DOHH2 (cell line): Measurements from ENCODE around the gene CAPN3.

Experiments used
- H3F3A ChIP-seq: fragments of 200-600 bp; sonication (generic), shearing (Covaris generic); 2 replicates; pipeline ENCODE4 v1.6.0; 2016; ENCODE audit warnings: antibody characterized with exemption, mild to moderate bottlenecking; ENCODE audit not compliant: control insufficient read depth, insufficient read depth
- H3K27ac ChIP-seq: fragments of 200-600 bp; sonication (generic); 2 replicates; pipeline ENCODE4 v1.5.1; 2014; ENCODE audit warnings: low read depth, mild to moderate bottlenecking, low read length, moderate library complexity
- H3K27me3 ChIP-seq: fragments of 200-600 bp; sonication (generic); 2 replicates; pipeline ENCODE4 v1.6.1; 2014; ENCODE audit warnings: mild to moderate bottlenecking, low read length, mixed read lengths; ENCODE audit not compliant: control insufficient read depth
- H3K36me3 ChIP-seq: fragments of 200-600 bp; sonication (generic); 2 replicates; pipeline ENCODE4 v1.6.1; 2014; ENCODE audit warnings: mild to moderate bottlenecking, low read length, moderate library complexity, mixed read lengths; ENCODE audit not compliant: control insufficient read depth
- H3K4me1 ChIP-seq: fragments of 200-600 bp; sonication (generic); 2 replicates; pipeline ENCODE4 v1.6.1; 2014; ENCODE audit warnings: mild to moderate bottlenecking, low read length, mixed read lengths; ENCODE audit not compliant: control insufficient read depth
- H3K4me2 ChIP-seq: fragments of 200-600 bp; sonication (generic); 2 replicates; pipeline ENCODE4 v1.6.0; 2014; ENCODE audit warnings: mild to moderate bottlenecking, low read length, moderate library complexity
- H3K4me3 ChIP-seq: fragments of 200-600 bp; sonication (generic); 2 replicates; pipeline ENCODE4 v1.5.1; 2014; ENCODE audit warnings: mild to moderate bottlenecking, low read length, mixed read lengths
- H3K79me2 ChIP-seq: fragments of 200-600 bp; sonication (generic); 2 replicates; pipeline ENCODE4 v1.6.1; 2014; ENCODE audit warnings: mild to moderate bottlenecking, low read length, mixed read lengths; ENCODE audit not compliant: control insufficient read depth
- H3K9me2 ChIP-seq: fragments of 200-600 bp; sonication (generic); replicated peaks from 2 replicates; pipeline ENCODE4 v1.6.1; 2014; ENCODE audit warnings: mild to moderate bottlenecking, low read length, mixed read lengths; ENCODE audit not compliant: control insufficient read depth
- H3K9me3 ChIP-seq: fragments of 200-600 bp; sonication (generic); 2 replicates; pipeline ENCODE4 v1.6.1; 2014; ENCODE audit warnings: antibody characterized with exemption, low read length, mixed read lengths; ENCODE audit not compliant: control insufficient read depth, insufficient read depth
- H4K20me1 ChIP-seq: fragments of 200-600 bp; sonication (generic); 2 replicates; pipeline ENCODE4 v1.6.0; 2014; ENCODE audit warnings: low read depth, mild to moderate bottlenecking, antibody characterized with exemption, low read length, moderate library complexity; ENCODE audit not compliant: control insufficient read depth, insufficient read depth
- EZH2phosphoT487 ChIP-seq: fragments of 200-600 bp; sonication (generic); IDR thresholded peaks from 2 replicates; pipeline ENCODE4 v1.6.1; 2017; ENCODE audit warnings: borderline replicate concordance, mild to moderate bottlenecking, antibody characterized with exemption, low read length, moderate library complexity, mixed read lengths
- TF ChIP-seq, protein P1 (sequence below): fragments of 200-600 bp; sonication (generic); IDR thresholded peaks from one replicate; pipeline ENCODE4 v1.5.1; 2014; ENCODE audit warnings: antibody characterized with exemption, mild to moderate bottlenecking, low read depth, low read length; ENCODE audit not compliant: poor library complexity, severe bottlenecking

The CAPN3 gene

DNA sequence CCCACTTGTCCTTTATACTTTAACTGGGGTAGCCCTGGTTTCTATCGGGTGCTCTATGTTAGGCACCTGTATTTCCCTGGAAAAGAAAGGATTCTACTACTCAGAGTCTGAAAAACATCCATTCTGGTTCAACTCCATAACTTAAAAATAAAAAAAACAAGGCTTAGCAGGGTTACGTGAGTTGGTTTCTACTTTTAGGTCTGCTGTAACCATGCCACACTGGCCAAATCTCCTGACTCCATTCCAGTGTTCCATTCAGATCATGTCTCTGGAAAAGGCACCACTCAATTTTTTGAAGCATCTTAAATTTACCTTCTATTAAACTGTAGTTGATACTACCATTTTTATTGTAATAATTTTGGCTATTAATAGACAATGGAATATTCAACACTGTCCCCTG lies 62.1 kb downstream of the CAPN3 start:
- Histone ChIP-seq H3K4me3 (no peak overlapping the region), H3K4me2 (no peak overlapping the region), H3F3A (no peaks in the 10 kb centered on the region), H3K9me3 (no peaks in the 10 kb centered on the region), H3K79me2 (no peaks in the 10 kb centered on the region), H4K20me1 (no peaks in the 10 kb centered on the region), H3K36me3 (peaks cover 71% of the 10 kb centered on the region), H3K9me2 (no peaks in the 10 kb centered on the region), H3K4me1 (no peaks in the 10 kb centered on the region), H3K27me3 (no peaks in the 10 kb centered on the region), H3K27ac (no peak overlapping the region)
- no peak for TF ChIP-seq EZH2phosphoT487
- TF ChIP-seq, protein P1, sequence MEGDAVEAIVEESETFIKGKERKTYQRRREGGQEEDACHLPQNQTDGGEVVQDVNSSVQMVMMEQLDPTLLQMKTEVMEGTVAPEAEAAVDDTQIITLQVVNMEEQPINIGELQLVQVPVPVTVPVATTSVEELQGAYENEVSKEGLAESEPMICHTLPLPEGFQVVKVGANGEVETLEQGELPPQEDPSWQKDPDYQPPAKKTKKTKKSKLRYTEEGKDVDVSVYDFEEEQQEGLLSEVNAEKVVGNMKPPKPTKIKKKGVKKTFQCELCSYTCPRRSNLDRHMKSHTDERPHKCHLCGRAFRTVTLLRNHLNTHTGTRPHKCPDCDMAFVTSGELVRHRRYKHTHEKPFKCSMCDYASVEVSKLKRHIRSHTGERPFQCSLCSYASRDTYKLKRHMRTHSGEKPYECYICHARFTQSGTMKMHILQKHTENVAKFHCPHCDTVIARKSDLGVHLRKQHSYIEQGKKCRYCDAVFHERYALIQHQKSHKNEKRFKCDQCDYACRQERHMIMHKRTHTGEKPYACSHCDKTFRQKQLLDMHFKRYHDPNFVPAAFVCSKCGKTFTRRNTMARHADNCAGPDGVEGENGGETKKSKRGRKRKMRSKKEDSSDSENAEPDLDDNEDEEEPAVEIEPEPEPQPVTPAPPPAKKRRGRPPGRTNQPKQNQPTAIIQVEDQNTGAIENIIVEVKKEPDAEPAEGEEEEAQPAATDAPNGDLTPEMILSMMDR = no peak

DNA sequence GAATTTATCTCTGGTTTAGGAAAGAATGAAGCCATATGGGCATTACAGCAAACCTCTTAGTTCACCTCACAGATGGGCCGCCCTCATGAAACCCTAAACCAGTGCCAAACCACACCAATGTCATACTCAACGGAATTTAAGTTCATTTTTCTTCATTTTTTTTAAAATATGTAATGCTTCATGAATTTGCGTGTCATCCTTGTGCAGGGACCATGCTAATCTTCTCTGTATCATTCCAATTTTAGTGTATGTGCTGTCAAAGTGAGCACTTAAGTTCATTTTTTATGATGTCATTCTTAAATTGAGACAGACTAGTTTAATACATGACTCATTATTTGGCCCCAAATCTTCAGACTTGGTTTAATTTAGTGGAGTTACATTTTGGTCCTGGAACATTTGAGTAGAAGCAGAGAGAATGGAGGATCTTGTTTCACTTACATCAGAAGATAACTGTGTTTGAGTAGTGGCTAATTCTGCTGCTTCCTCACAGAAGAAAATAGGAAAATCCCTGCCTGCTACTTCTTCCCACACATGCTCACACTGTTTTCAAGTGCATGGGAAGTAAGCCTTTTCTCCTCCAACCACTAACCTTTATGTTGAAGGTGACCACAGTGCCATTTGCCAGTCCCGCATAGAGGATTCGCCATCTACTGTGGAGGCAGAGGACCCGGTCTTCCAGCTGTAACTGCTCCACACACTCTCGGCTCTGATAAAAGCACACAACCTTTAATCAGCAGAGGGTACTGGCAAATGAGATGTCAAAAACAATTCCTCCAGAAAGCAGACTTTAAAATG lies 68.3 kb downstream of the CAPN3 start:
- Histone ChIP-seq H3K4me2 (no peak overlapping the region), H3K79me2 (no peaks in the 10 kb centered on the region), H3K36me3 (peaks cover 72% of the 10 kb centered on the region), H3F3A (no peaks in the 10 kb centered on the region), H3K27me3 (no peaks in the 10 kb centered on the region), H3K4me1 (no peaks in the 10 kb centered on the region), H3K27ac (no peak overlapping the region), H4K20me1 (no peaks in the 10 kb centered on the region), H3K9me3 (no peaks in the 10 kb centered on the region), H3K9me2 (no peaks in the 10 kb centered on the region), H3K4me3 (no peak overlapping the region)
- no peak for TF ChIP-seq EZH2phosphoT487
- TF ChIP-seq, protein P1 = no peak

DNA sequence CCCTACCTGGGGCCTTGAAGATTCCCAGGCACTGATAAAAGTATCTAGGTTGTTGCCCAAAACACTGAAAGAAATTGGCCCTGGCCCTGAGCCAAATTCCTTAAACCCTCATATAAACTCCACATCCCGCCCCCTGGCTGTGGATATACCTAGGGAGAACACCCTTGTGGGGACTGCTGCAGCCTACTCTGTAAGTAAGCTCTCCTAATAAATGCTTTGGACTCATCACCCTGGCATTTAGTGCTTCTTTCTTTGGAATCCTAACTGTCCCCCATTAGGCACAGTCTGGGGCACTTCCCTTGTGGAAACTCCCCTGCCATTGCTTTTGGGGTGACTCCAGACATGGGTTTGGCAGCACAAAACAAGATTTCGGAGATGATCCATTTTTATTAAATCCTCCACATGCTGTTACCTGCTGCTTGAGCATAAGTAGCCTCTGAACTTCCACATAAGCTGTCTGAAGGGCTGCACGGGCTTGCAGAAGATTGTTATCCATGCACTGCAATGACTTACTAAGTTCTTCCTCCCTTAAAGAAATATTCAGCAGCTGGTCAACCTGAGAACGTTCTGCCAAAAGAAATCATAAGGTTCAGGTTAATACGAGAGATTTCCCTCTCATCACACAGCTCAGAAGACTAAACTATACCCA lies 85.2 kb downstream of the CAPN3 start:
- Histone ChIP-seq H3K9me2 (no peaks in the 10 kb centered on the region), H3K9me3 (no peaks in the 10 kb centered on the region), H3F3A (no peaks in the 10 kb centered on the region), H3K27ac (no peak overlapping the region), H3K36me3 (peaks cover 66% of the 10 kb centered on the region), H3K4me1 (no peaks in the 10 kb centered on the region), H3K4me2 (no peak overlapping the region), H4K20me1 (no peaks in the 10 kb centered on the region), H3K79me2 (no peaks in the 10 kb centered on the region), H3K27me3 (no peaks in the 10 kb centered on the region), H3K4me3 (no peak overlapping the region)
- TF ChIP-seq EZH2phosphoT487 = no peak
- TF ChIP-seq, protein P1 = no peak
